ENCODE results near the gene CLIC4. TPM values are rescaled to one million over a fixed set of nuclear protein-coding genes. Genes with fewer than 3 reads are reported as not detected.

The CLIC4 gene
- total and polyA plus RNA-seq, 9 of the 15 experiments (the other 6 are each of a cell fraction or from before 2014, with no cell fraction given), result 16.0 to 67.5 (median 38.4) TPM

- TF ChIP-seq ARNT (IDR thresholded peaks at IDR 0.05), result no peak
- no peak for TF ChIP-seq ZNF778 (CRISPR knock-in tag; IDR thresholded peaks at IDR 0.05)
- TF ChIP-seq FIP1L1 (IDR thresholded peaks at IDR 0.05; ENCODE audit: low read depth, low read length, poor library complexity, severe bottlenecking), result no peak
- no peak for TF ChIP-seq ZNF699 (CRISPR knock-in tag; IDR thresholded peaks at IDR 0.05; ENCODE audit: insufficient replicate concordance)
- no peak for TF ChIP-seq STAT5A (IDR thresholded peaks at IDR 0.05; ENCODE audit: borderline replicate concordance, low read length)
- TF ChIP-seq, protein P1, sequence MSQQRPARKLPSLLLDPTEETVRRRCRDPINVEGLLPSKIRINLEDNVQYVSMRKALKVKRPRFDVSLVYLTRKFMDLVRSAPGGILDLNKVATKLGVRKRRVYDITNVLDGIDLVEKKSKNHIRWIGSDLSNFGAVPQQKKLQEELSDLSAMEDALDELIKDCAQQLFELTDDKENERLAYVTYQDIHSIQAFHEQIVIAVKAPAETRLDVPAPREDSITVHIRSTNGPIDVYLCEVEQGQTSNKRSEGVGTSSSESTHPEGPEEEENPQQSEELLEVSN (IDR thresholded peaks at IDR 0.05; ENCODE audit: borderline replicate concordance in 1 of 2, extremely low read depth in 1 of 2, insufficient read depth in 1 of 2, insufficient read length in 1 of 2, low read depth in 1 of 2, low read length in 1 of 2, poor library complexity in 1 of 2, severe bottlenecking in 1 of 2), result no peak
- TF ChIP-seq STAG1 (CRISPR knock-in tag; IDR thresholded peaks at IDR 0.05; ENCODE audit: borderline replicate concordance), result no peak
- TF ChIP-seq ZNF311 (CRISPR knock-in tag; IDR thresholded peaks at IDR 0.05), result no peak
- no peak for TF ChIP-seq ZNF644 (tag; IDR thresholded peaks at IDR 0.05; ENCODE audit: low read depth)
- no peak for TF ChIP-seq SP2 (IDR thresholded peaks at IDR 0.05; ENCODE audit: extremely low read depth, low read depth, low read length, poor library complexity, severe bottlenecking)
- TF ChIP-seq BRF1 (IDR thresholded peaks at IDR 0.05; ENCODE audit: borderline replicate concordance, extremely low read depth, insufficient read length), result no peak
- no peak for TF ChIP-seq FOXO4 (CRISPR knock-in tag; IDR thresholded peaks at IDR 0.05)
- TF ChIP-seq ZNF224 (CRISPR knock-in tag; IDR thresholded peaks at IDR 0.05), result no peak
- no peak for TF ChIP-seq ZNF551 (CRISPR knock-in tag; IDR thresholded peaks at IDR 0.05)
- no peak for TF ChIP-seq E2F8 (IDR thresholded peaks at IDR 0.05; ENCODE audit: low read depth, partially characterized antibody)
- TF ChIP-seq ZNF165 (CRISPR knock-in tag; IDR thresholded peaks at IDR 0.05; ENCODE audit: borderline replicate concordance), result no peak
- 0 out of 2 replicates have a peak, but pooled peaks have one; percentile 12 for TF ChIP-seq NCOA1 (IDR thresholded peaks at IDR 0.05; ENCODE audit: low read depth)
- TF ChIP-seq POLR2B (IDR thresholded peaks at IDR 0.05; ENCODE audit: low read depth, partially characterized antibody), result no peak
- TF ChIP-seq KAT2B (IDR thresholded peaks at IDR 0.05; ENCODE audit: low read depth, low read length), result no peak
- TF ChIP-seq ZNF354B (CRISPR knock-in tag; IDR thresholded peaks at IDR 0.05), result no peak
- TF ChIP-seq BDP1 (IDR thresholded peaks at IDR 0.05; ENCODE audit: insufficient read depth, insufficient read length), result no peak
- no peak for TF ChIP-seq SNRNP70 (optimal IDR thresholded peaks at IDR 0.05; ENCODE audit: low read depth, low read length)
- no peak for TF ChIP-seq ZNF316 (IDR thresholded peaks at IDR 0.05)
- TF ChIP-seq ZNF324 (CRISPR knock-in tag; IDR thresholded peaks at IDR 0.05), result no peak
These were observed 1.6 kb upstream of the CLIC4 start (continued) for GRCh38 chr1:24743404-24744211.

Measured in K562 (cell line).